Sigmoid colon (tissue), 4 donors: ENCODE data around the gene OR5W2.
"Not testable (repeated sequence)": the region's sequence is repeated elsewhere in the genome, so short reads cannot be mapped to it uniquely, and the experiment has no call there.

Source experiments
- POLR2A ChIP-seq, 2 donors: fragments of 450-650 bp; IDR thresholded peaks; one replicate each; pipeline ENCODE4 v1.6.1; 2016; ENCODE audit warnings: antibody characterized with exemption in 2 of 2, mild to moderate bottlenecking in 2 of 2, moderate library complexity in 2 of 2
- POLR2AphosphoS5 ChIP-seq, 4 donors: sonication (generic); formaldehyde crosslinking; IDR thresholded peaks; one replicate each; pipeline ENCODE4 v1.6.1; 2017; ENCODE audit warnings: antibody characterized with exemption in 4 of 4
- TF ChIP-seq, protein P1 (sequence below), 4 experiments: fragments of 450-650 bp in 3 of 4; fragments of 200-600 bp in 1 of 4; IDR thresholded peaks; one replicate each; pipeline ENCODE4 v1.5.1; 2016 to 2019; ENCODE audit warnings: antibody characterized with exemption in 4 of 4, mild to moderate bottlenecking in 3 of 4, moderate library complexity in 2 of 4

DNA sequence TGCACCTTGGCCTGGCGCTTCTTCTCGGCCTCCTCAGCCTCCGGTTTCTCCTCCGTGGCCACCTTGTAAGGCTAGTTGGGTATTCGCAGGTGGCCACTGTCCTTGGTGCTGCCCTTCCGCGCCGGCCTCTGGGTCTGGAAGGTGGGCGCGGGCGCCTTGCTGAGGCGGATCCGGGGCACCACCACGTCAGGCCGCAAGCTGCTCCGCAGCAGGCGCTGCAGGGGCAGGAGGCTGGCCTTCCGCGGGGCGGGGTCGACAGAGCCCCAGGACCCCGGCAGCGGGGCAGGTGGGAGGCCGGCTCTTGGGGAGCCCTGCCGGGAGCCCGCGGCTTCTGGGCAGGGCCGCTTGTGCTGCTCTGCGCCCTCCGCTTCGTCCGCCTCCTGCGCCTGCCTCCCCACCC, 41.7 kb downstream of the OR5W2 start:
- TF ChIP-seq, protein P1, sequence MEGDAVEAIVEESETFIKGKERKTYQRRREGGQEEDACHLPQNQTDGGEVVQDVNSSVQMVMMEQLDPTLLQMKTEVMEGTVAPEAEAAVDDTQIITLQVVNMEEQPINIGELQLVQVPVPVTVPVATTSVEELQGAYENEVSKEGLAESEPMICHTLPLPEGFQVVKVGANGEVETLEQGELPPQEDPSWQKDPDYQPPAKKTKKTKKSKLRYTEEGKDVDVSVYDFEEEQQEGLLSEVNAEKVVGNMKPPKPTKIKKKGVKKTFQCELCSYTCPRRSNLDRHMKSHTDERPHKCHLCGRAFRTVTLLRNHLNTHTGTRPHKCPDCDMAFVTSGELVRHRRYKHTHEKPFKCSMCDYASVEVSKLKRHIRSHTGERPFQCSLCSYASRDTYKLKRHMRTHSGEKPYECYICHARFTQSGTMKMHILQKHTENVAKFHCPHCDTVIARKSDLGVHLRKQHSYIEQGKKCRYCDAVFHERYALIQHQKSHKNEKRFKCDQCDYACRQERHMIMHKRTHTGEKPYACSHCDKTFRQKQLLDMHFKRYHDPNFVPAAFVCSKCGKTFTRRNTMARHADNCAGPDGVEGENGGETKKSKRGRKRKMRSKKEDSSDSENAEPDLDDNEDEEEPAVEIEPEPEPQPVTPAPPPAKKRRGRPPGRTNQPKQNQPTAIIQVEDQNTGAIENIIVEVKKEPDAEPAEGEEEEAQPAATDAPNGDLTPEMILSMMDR (IDR thresholded peaks at IDR 0.05) = not testable (repeated sequence)
- not testable (repeated sequence) for TF ChIP-seq POLR2A, POLR2AphosphoS5 (IDR thresholded peaks at IDR 0.05)
